ENCODE data around the gene AP2B1. TPM values are rescaled to one million over a fixed set of nuclear protein-coding genes. Genes with fewer than 3 reads are reported as not detected.

Gene AP2B1
- polyA plus RNA-seq, 1 of the 3 experiments (the other 2 are of a cell fraction): 97.8 TPM

DNA sequence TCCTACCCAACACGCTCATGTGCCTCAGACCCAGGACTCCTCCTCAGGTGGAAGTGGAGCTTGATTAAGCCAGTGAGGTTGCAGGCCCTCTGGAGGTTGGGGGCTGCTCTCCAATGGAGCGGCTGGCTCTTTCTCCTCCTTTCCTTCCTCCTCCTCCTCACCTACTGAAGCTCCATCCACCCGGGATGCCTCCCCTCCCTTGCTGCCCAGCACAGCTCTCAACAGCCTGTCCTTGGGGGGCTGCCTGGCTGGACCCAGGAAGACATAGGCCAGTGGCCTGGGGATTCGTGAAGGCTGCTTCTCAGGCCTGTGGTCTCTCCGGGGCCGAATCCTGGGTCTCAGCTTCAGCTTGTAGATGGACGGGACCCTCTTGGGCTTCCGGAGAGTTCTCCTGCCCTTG, 157.7 kb downstream of the AP2B1 start:
- TF ChIP-seq, protein P1, sequence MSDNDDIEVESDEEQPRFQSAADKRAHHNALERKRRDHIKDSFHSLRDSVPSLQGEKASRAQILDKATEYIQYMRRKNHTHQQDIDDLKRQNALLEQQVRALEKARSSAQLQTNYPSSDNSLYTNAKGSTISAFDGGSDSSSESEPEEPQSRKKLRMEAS (IDR thresholded peaks at IDR 0.05; ENCODE audit: low read depth): no peak
- TF ChIP-seq SMC3 (IDR thresholded peaks at IDR 0.05; ENCODE audit: low read depth, low read length): no peak
- TF ChIP-seq TCF12 (IDR thresholded peaks at IDR 0.05): no peak
- TF ChIP-seq, protein P2, sequence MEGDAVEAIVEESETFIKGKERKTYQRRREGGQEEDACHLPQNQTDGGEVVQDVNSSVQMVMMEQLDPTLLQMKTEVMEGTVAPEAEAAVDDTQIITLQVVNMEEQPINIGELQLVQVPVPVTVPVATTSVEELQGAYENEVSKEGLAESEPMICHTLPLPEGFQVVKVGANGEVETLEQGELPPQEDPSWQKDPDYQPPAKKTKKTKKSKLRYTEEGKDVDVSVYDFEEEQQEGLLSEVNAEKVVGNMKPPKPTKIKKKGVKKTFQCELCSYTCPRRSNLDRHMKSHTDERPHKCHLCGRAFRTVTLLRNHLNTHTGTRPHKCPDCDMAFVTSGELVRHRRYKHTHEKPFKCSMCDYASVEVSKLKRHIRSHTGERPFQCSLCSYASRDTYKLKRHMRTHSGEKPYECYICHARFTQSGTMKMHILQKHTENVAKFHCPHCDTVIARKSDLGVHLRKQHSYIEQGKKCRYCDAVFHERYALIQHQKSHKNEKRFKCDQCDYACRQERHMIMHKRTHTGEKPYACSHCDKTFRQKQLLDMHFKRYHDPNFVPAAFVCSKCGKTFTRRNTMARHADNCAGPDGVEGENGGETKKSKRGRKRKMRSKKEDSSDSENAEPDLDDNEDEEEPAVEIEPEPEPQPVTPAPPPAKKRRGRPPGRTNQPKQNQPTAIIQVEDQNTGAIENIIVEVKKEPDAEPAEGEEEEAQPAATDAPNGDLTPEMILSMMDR (IDR thresholded peaks at IDR 0.05): no peak
- no peak for TF ChIP-seq TEAD4 (IDR thresholded peaks at IDR 0.05; ENCODE audit: borderline replicate concordance, insufficient read depth)
- no peak for TF ChIP-seq RFX5 (IDR thresholded peaks at IDR 0.05; ENCODE audit: low read length)
- no peak for TF ChIP-seq RCOR1 (IDR thresholded peaks at IDR 0.05; ENCODE audit: low read length)
- no peak for TF ChIP-seq USF2 (IDR thresholded peaks at IDR 0.05; ENCODE audit: borderline replicate concordance, low read depth, low read length)
- no peak for TF ChIP-seq MEF2A (IDR thresholded peaks at IDR 0.05; ENCODE audit: borderline replicate concordance, low read depth)
- no peak for TF ChIP-seq YY1 (IDR thresholded peaks at IDR 0.05; ENCODE audit: low read depth)
- no peak for TF ChIP-seq EP300 (IDR thresholded peaks at IDR 0.05; ENCODE audit: borderline replicate concordance in 1 of 2, low read depth in 1 of 2, low read length in 1 of 2)
- CTCF ChIA-PET: interaction anchor here (0.9 to 9.3 kb wide), 10 partner anchors 14 to 432 kb away, joined by 3 to 275 read pairs (median 4); partner anchors contain the start of gene RASL10B
- Histone ChIP-seq H3K27ac (ENCODE audit: low read depth in 2 of 2, low read length in 1 of 2) (no peak overlapping the region), H3K4me2 (no peak overlapping the region), H4K20me1 (ENCODE audit: insufficient read depth) (no peaks in the 10 kb centered on the region), H3K79me2 (ENCODE audit: insufficient read depth) (no peaks in the 10 kb centered on the region), H3K9ac (no peak overlapping the region), H3F3A (replicated peaks; ENCODE audit: insufficient read depth) (no peaks in the 10 kb centered on the region), H2AFZ (ENCODE audit: low read depth) (no peak overlapping the region), H3K4me1 (ENCODE audit: control insufficient read depth in 1 of 2, insufficient read depth in 2 of 2, low read depth in 1 of 2, low read length in 1 of 2) (peaks cover 0 to 11% of the 10 kb centered on the region in 2 experiments; a peak in 1 of 4 replicates), H3K4me3 (ENCODE audit: low read depth in 2 of 2, low read length in 1 of 2) (no peak overlapping the region), H3K9me3 (no peaks in the 10 kb centered on the region), H3K36me3 (replicated peaks in 1 of 2; ENCODE audit: control insufficient read depth in 1 of 2, insufficient read depth in 2 of 2, low read length in 1 of 2) (no peaks in the 10 kb centered on the region), H3K9me2 (no peaks in the 10 kb centered on the region), H3K27me3 (ENCODE audit: insufficient read depth) (peaks cover 2% of the 10 kb centered on the region; the same call in 1 of the 2 replicates)
- DNase-seq: peak; percentile 9
- 40% methylated on average over 5 of the region's 8 CpGs for WGBS (ENCODE audit: low lambda C conversion rate)
- POLR2A ChIA-PET: interaction anchor here (0.6 kb wide), 1 partner anchor 19 kb away, joined by 3 read pairs; no protein-coding TSS in a partner anchor

DNA sequence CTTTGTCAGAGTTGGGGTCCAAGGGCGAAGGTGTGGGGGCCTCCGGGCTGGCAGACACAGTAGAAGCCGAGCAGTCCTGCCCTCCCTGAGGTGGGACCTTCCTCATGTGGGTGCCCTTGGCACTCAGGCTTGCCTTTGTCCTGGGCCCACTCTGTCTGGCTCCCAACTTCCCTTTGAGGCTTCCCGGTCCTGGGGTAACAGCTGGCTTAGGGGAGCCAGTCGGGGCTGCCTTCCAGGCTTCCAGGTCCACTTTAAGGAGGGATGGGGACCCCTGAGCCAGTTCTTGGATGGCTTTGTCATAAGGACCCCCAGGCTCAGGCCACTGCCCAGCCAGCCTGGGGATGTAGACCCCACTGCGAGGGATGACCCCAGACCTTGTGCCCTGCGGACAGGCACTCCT, 158.1 kb downstream of the AP2B1 start:
- no peaks in the 10 kb centered on the region for H4K20me1 ChIP-seq (ENCODE audit: insufficient read depth)
- no peaks in the 10 kb centered on the region for H3F3A ChIP-seq (replicated peaks; ENCODE audit: insufficient read depth)
- DNase-seq: peak; percentile 22
- ChIA-PET CTCF (interaction anchor here (0.7 to 9.3 kb wide), 9 partner anchors 15 to 433 kb away, joined by 3 to 275 read pairs (median 4); partner anchors contain the start of gene RASL10B), POLR2A (no interaction called here)
- no peak overlapping the region for H2AFZ ChIP-seq (ENCODE audit: low read depth)
- 60% methylated on average over 5 of the region's 7 CpGs for WGBS (ENCODE audit: low lambda C conversion rate)
- H3K9ac ChIP-seq: no peak overlapping the region
- no peaks in the 10 kb centered on the region for H3K79me2 ChIP-seq (ENCODE audit: insufficient read depth)
- no peaks in the 10 kb centered on the region for H3K9me3 ChIP-seq
- no peak overlapping the region for H3K4me2 ChIP-seq
- no peaks in the 10 kb centered on the region for H3K36me3 ChIP-seq (replicated peaks in 1 of 2; ENCODE audit: control insufficient read depth in 1 of 2, insufficient read depth in 2 of 2, low read length in 1 of 2)
- no peaks in the 10 kb centered on the region for H3K9me2 ChIP-seq
- no peak overlapping the region for H3K4me3 ChIP-seq (ENCODE audit: low read depth in 2 of 2, low read length in 1 of 2)
- peaks cover 0 to 11% of the 10 kb centered on the region in 2 experiments; a peak in 1 of 4 replicates for H3K4me1 ChIP-seq (ENCODE audit: control insufficient read depth in 1 of 2, insufficient read depth in 2 of 2, low read depth in 1 of 2, low read length in 1 of 2)
- peaks cover 6% of the 10 kb centered on the region for H3K27me3 ChIP-seq (ENCODE audit: insufficient read depth)
- no peak overlapping the region for H3K27ac ChIP-seq (ENCODE audit: low read depth in 2 of 2, low read length in 1 of 2)
- TF ChIP-seq RXRA (IDR thresholded peaks at IDR 0.05; ENCODE audit: borderline replicate concordance, low read depth) (no peak), TCF12 (IDR thresholded peaks at IDR 0.05) (no peak), MXI1 (IDR thresholded peaks at IDR 0.05; ENCODE audit: low read depth, low read length) (no peak), USF2 (IDR thresholded peaks at IDR 0.05; ENCODE audit: borderline replicate concordance, low read depth, low read length) (no peak), FOXM1 (IDR thresholded peaks at IDR 0.05; ENCODE audit: low read depth) (no peak), RAD21 (IDR thresholded peaks at IDR 0.05; ENCODE audit: low read length) (no peak), TEAD4 (IDR thresholded peaks at IDR 0.05; ENCODE audit: borderline replicate concordance, insufficient read depth) (no peak), TAF1 (IDR thresholded peaks at IDR 0.05; ENCODE audit: borderline replicate concordance, low read depth, low read length) (no peak), SMC3 (IDR thresholded peaks at IDR 0.05; ENCODE audit: low read depth, low read length) (no peak), RFX5 (IDR thresholded peaks at IDR 0.05; ENCODE audit: low read length) (no peak)
- TF ChIP-seq, protein P3, sequence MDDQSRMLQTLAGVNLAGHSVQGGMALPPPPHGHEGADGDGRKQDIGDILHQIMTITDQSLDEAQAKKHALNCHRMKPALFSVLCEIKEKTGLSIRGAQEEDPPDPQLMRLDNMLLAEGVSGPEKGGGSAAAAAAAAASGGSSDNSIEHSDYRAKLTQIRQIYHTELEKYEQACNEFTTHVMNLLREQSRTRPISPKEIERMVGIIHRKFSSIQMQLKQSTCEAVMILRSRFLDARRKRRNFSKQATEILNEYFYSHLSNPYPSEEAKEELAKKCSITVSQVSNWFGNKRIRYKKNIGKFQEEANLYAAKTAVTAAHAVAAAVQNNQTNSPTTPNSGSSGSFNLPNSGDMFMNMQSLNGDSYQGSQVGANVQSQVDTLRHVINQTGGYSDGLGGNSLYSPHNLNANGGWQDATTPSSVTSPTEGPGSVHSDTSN (IDR thresholded peaks at IDR 0.05): no peak
- TF ChIP-seq, protein P4, sequence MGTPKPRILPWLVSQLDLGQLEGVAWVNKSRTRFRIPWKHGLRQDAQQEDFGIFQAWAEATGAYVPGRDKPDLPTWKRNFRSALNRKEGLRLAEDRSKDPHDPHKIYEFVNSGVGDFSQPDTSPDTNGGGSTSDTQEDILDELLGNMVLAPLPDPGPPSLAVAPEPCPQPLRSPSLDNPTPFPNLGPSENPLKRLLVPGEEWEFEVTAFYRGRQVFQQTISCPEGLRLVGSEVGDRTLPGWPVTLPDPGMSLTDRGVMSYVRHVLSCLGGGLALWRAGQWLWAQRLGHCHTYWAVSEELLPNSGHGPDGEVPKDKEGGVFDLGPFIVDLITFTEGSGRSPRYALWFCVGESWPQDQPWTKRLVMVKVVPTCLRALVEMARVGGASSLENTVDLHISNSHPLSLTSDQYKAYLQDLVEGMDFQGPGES (IDR thresholded peaks at IDR 0.05; ENCODE audit: low read depth, low read length): no peak
